Measurements from ENCODE around the gene RFTN1. TPM values are rescaled to one million over a fixed set of nuclear protein-coding genes. Genes with fewer than 3 reads are reported as not detected.

The RFTN1 gene
- total and polyA plus RNA-seq, 9 of the 15 experiments (the other 6 are each of a cell fraction or from before 2014, with no cell fraction given) = 0.08 to 0.51 (median 0.11) TPM; not detected in 6

GRCh38 chr3:16390581-16390980, 122.9 kb downstream of the RFTN1 start:
- H3K27ac ChIP-seq (ENCODE audit: extremely low read depth, low read depth, low read length) = no peak overlapping the region
- no peaks in the 10 kb centered on the region for H3K9me1 ChIP-seq (ENCODE audit: control insufficient read depth, insufficient read depth, low read length)
- no TSS peak for BruUV-seq (replicated peaks)
- H3K4me3 ChIP-seq = no peak overlapping the region
- DNase-seq (ENCODE audit: extremely low read depth in 1 of 4, low spot score in 3 of 4) = no peak
- no peak overlapping the region for H2AFZ ChIP-seq (ENCODE audit: low read depth, low read length)
- H3K4me2 ChIP-seq (ENCODE audit: insufficient read depth, low read length) = no peak overlapping the region
- 0% methylated on average over 2 of the region's 2 CpGs for WGBS (ENCODE audit: insufficient coverage, low coverage, missing lambda C conversion rate)
- intact Hi-C loops (cut with micrococcal nuclease) (no loop called here), in situ Hi-C loops (cut with MboI) (no loop called here)
- H3K79me2 ChIP-seq (ENCODE audit: control insufficient read depth, insufficient read depth, low read length) = no peaks in the 10 kb centered on the region
- TF ChIP-seq RBM14 (IDR thresholded peaks at IDR 0.05; ENCODE audit: borderline replicate concordance, insufficient read depth, low read depth, low read length) (no peak), TGIF2 (CRISPR knock-in tag; IDR thresholded peaks at IDR 0.05) (no peak), SIRT6 (IDR thresholded peaks at IDR 0.05; ENCODE audit: low read depth, low read length) (no peak)
- H4K20me1 ChIP-seq (replicated peaks; ENCODE audit: control insufficient read depth, insufficient read depth, low read length) = no peaks in the 10 kb centered on the region
- peaks cover 2 to 4% of the 10 kb centered on the region in 2 experiments; a peak in 2 of 5 replicates for H3K27me3 ChIP-seq (ENCODE audit: control insufficient read depth in 2 of 2, insufficient read depth in 2 of 2, low read length in 2 of 2)
- H3K9ac ChIP-seq (ENCODE audit: insufficient read depth in 1 of 2, low read depth in 2 of 2, low read length in 2 of 2) = no peak overlapping the region
- ATAC-seq = no peak
- ChIA-PET POLR2A (interaction anchor here (0.6 kb wide), 1 partner anchor 25 kb away, joined by 3 read pairs; no protein-coding TSS in a partner anchor), CTCF (ENCODE audit: low intra/inter-chr PET ratio) (no interaction called here)
- H3K9me3 ChIP-seq (replicated peaks; ENCODE audit: control insufficient read depth, insufficient read depth, low read depth, low read length) = no peaks in the 10 kb centered on the region
- FAIRE-seq = no peak
- H3K4me1 ChIP-seq (replicated peaks in 1 of 2; ENCODE audit: control insufficient read depth in 2 of 2, insufficient read depth in 2 of 2, low read length in 2 of 2) = no peaks in the 10 kb centered on the region
- H3K36me3 ChIP-seq (ENCODE audit: control insufficient read depth, insufficient read depth, low read length) = no peaks in the 10 kb centered on the region

- no peak for ATAC-seq
- POLR2A ChIA-PET = no interaction called here
Observed at GRCh38 chr3:16388850-16389441, 124.6 kb downstream of the RFTN1 start.

More at GRCh38 chr3:16388850-16389441, 124.6 kb downstream of the RFTN1 start:
- H3K79me2 ChIP-seq (ENCODE audit: control insufficient read depth, insufficient read depth, low read length) = no peaks in the 10 kb centered on the region
- intact Hi-C loops (cut with micrococcal nuclease) = no loop called here
- no peaks in the 10 kb centered on the region for H3K9me3 ChIP-seq (replicated peaks; ENCODE audit: control insufficient read depth, insufficient read depth, low read depth, low read length)
- no peak for TF ChIP-seq RHOXF2B (CRISPR knock-in tag; conservative IDR thresholded peaks at IDR 0.05)
- H3K9me1 ChIP-seq (ENCODE audit: control insufficient read depth, insufficient read depth, low read length) = no peaks in the 10 kb centered on the region
- no peak for DNase-seq (ENCODE audit: extremely low read depth in 1 of 4, low spot score in 3 of 4)
- no peak for FAIRE-seq
- in situ Hi-C loops (cut with MboI) = no loop called here
- H3K4me2 ChIP-seq (ENCODE audit: insufficient read depth, low read length) = no peak overlapping the region
- H4K20me1 ChIP-seq (replicated peaks; ENCODE audit: control insufficient read depth, insufficient read depth, low read length) = no peaks in the 10 kb centered on the region
- H3K27ac ChIP-seq (ENCODE audit: extremely low read depth, low read depth, low read length) = no peak overlapping the region
- WGBS (ENCODE audit: insufficient coverage, low coverage, missing lambda C conversion rate) = 5% methylated on average over 3 of the region's 3 CpGs
- H2AFZ ChIP-seq (ENCODE audit: low read depth, low read length) = no peak overlapping the region
- H3K4me3 ChIP-seq = no peak overlapping the region
- BruUV-seq (replicated peaks) = no TSS peak
- H3K4me1 ChIP-seq (replicated peaks in 1 of 2; ENCODE audit: control insufficient read depth in 2 of 2, insufficient read depth in 2 of 2, low read length in 2 of 2) = no peaks in the 10 kb centered on the region
- H3K36me3 ChIP-seq (ENCODE audit: control insufficient read depth, insufficient read depth, low read length) = no peaks in the 10 kb centered on the region
- CTCF ChIA-PET (ENCODE audit: low intra/inter-chr PET ratio) = no interaction called here
- no peak overlapping the region for H3K9ac ChIP-seq (ENCODE audit: insufficient read depth in 1 of 2, low read depth in 2 of 2, low read length in 2 of 2)
- peaks cover 2 to 4% of the 10 kb centered on the region in 2 experiments; a peak in 2 of 5 replicates for H3K27me3 ChIP-seq (ENCODE audit: control insufficient read depth in 2 of 2, insufficient read depth in 2 of 2, low read length in 2 of 2)
